ENCODE data around the gene OPCML. TPM values are rescaled to one million over a fixed set of nuclear protein-coding genes. Genes with fewer than 3 reads are reported as not detected.

Gene OPCML
- total and polyA plus RNA-seq, 4 donors = under 0.01 to 0.01 TPM; not detected in 2

DNA sequence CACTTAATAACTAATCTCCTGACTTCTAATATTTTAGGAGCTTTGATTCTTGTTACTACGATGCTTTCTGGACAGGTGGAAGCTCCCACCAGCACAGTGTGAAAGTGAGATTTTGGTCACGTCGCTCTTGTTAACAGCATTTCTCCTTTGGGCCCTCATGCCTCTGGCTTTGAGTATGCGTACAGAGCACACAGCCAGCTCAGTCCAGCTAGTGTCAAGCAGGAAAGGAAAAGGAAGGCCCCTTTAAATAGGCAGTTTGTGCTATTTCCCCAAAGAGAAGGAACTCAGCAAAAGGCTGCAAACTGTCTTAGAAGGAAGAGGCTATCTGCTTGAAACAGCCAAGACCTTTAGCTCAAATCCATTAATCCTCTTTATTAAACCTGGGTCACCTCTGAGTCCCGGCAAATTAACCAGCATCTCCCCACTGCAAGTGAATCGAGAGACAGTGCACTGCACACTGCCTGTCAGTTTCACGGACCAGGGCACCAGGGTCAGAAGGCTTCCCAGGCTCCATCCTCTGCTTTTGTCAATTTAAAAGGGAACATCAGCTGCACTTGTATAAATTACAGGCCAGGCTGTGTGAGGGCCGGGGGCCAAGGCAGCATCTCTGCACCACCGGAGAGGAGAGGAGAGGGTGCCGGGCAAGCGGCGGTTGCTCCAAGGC is 34.7 kb downstream of the OPCML start:
- Histone ChIP-seq H3K4me1 (ENCODE audit: control insufficient read depth in 4 of 4, insufficient read depth in 4 of 4, low read length in 3 of 4) (peaks cover 0 to 2% (median 0%) of the 10 kb centered on the region in 4 donors), H3K4me3 (ENCODE audit: low read depth in 1 of 3, low read length in 3 of 3) (no peak overlapping the region), H3K27me3 (ENCODE audit: control insufficient read depth in 4 of 4, insufficient read depth in 4 of 4, low read length in 3 of 4) (no peaks in the 10 kb centered on the region), H3K36me3 (ENCODE audit: control insufficient read depth in 4 of 4, insufficient read depth in 3 of 4, low read depth in 1 of 4, low read length in 3 of 4) (no peaks in the 10 kb centered on the region), H3K27ac (ENCODE audit: low read depth in 1 of 2, low read length in 2 of 2) (no peak overlapping the region), H3K9ac (ENCODE audit: low read depth in 1 of 2, low read length in 2 of 2) (no peak overlapping the region), H3K9me3 (ENCODE audit: control insufficient read depth in 4 of 4, low read length in 3 of 4) (no peaks in the 10 kb centered on the region)
- TF ChIP-seq FOXA2 (IDR thresholded peaks at IDR 0.05) (no peak), GABPA (IDR thresholded peaks at IDR 0.05 in 1 of 2, conservative IDR thresholded peaks at IDR 0.05 in 1 of 2) (no peak), RAD21 (IDR thresholded peaks at IDR 0.05) (no peak), NR2F2 (IDR thresholded peaks at IDR 0.05) (no peak), TAF1 (conservative IDR thresholded peaks at IDR 0.05) (no peak), RXRA (IDR thresholded peaks at IDR 0.05) (no peak), FOXA1 (IDR thresholded peaks at IDR 0.05) (no peak), HNF4A (conservative IDR thresholded peaks at IDR 0.05) (no peak), SP1 (IDR thresholded peaks at IDR 0.05) (no peak), HNF4G (IDR thresholded peaks at IDR 0.05) (no peak), YY1 (IDR thresholded peaks at IDR 0.05) (no peak), MAX (IDR thresholded peaks at IDR 0.05) (no peak), REST (IDR thresholded peaks at IDR 0.05) (no peak), EGR1 (IDR thresholded peaks at IDR 0.05; ENCODE audit: low read depth in 2 of 2) (no peak)
- TF ChIP-seq, protein P1, sequence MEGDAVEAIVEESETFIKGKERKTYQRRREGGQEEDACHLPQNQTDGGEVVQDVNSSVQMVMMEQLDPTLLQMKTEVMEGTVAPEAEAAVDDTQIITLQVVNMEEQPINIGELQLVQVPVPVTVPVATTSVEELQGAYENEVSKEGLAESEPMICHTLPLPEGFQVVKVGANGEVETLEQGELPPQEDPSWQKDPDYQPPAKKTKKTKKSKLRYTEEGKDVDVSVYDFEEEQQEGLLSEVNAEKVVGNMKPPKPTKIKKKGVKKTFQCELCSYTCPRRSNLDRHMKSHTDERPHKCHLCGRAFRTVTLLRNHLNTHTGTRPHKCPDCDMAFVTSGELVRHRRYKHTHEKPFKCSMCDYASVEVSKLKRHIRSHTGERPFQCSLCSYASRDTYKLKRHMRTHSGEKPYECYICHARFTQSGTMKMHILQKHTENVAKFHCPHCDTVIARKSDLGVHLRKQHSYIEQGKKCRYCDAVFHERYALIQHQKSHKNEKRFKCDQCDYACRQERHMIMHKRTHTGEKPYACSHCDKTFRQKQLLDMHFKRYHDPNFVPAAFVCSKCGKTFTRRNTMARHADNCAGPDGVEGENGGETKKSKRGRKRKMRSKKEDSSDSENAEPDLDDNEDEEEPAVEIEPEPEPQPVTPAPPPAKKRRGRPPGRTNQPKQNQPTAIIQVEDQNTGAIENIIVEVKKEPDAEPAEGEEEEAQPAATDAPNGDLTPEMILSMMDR (IDR thresholded peaks at IDR 0.05; ENCODE audit: low read depth, low read length, missing input control) = no peak
- TF ChIP-seq, protein P2, sequence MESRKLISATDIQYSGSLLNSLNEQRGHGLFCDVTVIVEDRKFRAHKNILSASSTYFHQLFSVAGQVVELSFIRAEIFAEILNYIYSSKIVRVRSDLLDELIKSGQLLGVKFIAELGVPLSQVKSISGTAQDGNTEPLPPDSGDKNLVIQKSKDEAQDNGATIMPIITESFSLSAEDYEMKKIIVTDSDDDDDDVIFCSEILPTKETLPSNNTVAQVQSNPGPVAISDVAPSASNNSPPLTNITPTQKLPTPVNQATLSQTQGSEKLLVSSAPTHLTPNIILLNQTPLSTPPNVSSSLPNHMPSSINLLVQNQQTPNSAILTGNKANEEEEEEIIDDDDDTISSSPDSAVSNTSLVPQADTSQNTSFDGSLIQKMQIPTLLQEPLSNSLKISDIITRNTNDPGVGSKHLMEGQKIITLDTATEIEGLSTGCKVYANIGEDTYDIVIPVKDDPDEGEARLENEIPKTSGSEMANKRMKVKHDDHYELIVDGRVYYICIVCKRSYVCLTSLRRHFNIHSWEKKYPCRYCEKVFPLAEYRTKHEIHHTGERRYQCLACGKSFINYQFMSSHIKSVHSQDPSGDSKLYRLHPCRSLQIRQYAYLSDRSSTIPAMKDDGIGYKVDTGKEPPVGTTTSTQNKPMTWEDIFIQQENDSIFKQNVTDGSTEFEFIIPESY (IDR thresholded peaks at IDR 0.05) = no peak
- 76% methylated on average over 12 of the region's 12 CpGs for WGBS
- DNase-seq (ENCODE audit: low spot score) = no peak

DNA sequence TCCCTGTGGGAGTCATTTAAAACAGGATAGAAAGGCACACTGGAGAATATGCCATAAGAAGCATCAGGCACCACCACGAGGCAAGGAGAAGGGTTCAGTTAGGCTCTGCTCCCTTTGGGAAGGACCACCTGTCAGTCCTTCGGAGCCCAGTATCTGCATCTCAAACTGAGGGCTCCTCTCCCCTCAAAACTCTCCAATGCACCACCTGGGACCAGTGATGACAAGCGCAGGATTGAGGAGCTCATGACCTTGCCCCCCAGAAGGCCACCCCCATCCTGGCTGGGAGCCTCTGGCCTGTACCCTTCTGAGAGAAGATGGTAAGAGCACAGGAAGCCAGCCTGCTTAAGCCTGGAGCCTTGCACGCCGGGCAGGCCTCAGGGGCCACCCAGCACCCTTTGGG is 39.4 kb downstream of the OPCML start:
- Histone ChIP-seq H3K9ac (ENCODE audit: low read depth in 1 of 2, low read length in 2 of 2) (no peak overlapping the region), H3K4me3 (ENCODE audit: low read depth in 1 of 3, low read length in 3 of 3) (no peak overlapping the region), H3K4me1 (ENCODE audit: control insufficient read depth in 4 of 4, insufficient read depth in 4 of 4, low read length in 3 of 4) (no peaks in the 10 kb centered on the region), H3K27me3 (ENCODE audit: control insufficient read depth in 4 of 4, insufficient read depth in 4 of 4, low read length in 3 of 4) (no peaks in the 10 kb centered on the region), H3K36me3 (ENCODE audit: control insufficient read depth in 4 of 4, insufficient read depth in 3 of 4, low read depth in 1 of 4, low read length in 3 of 4) (no peaks in the 10 kb centered on the region), H3K9me3 (ENCODE audit: control insufficient read depth in 4 of 4, low read length in 3 of 4) (no peaks in the 10 kb centered on the region), H3K27ac (ENCODE audit: low read depth in 1 of 2, low read length in 2 of 2) (no peak overlapping the region)
- no peak for DNase-seq (ENCODE audit: low spot score)
- TF ChIP-seq, protein P3, sequence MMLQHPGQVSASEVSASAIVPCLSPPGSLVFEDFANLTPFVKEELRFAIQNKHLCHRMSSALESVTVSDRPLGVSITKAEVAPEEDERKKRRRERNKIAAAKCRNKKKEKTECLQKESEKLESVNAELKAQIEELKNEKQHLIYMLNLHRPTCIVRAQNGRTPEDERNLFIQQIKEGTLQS (IDR thresholded peaks at IDR 0.05) = no peak
- no peak for TF ChIP-seq NR2F2 (IDR thresholded peaks at IDR 0.05)
- TF ChIP-seq FOXA2 (IDR thresholded peaks at IDR 0.05) = no peak
- TF ChIP-seq TAF1 (conservative IDR thresholded peaks at IDR 0.05) = no peak
- no peak for TF ChIP-seq JUND (IDR thresholded peaks at IDR 0.05)
- TF ChIP-seq, protein P2 (IDR thresholded peaks at IDR 0.05) = no peak
- no peak for TF ChIP-seq YY1 (IDR thresholded peaks at IDR 0.05)
- no peak for TF ChIP-seq RXRA (IDR thresholded peaks at IDR 0.05)
- TF ChIP-seq HNF4G (IDR thresholded peaks at IDR 0.05) = no peak
- 75% methylated on average over 5 of the region's 5 CpGs for WGBS
